Spinal cord (tissue), 10 donors: ENCODE results near the gene CECR2. TPM values are rescaled to one million over a fixed set of nuclear protein-coding genes. Genes with fewer than 3 reads are reported as not detected.
A peak's percentile ranks its signal among the peaks of the same experiment; 100 is the strongest.
"Not testable (repeated sequence)": the region's sequence is repeated elsewhere in the genome, so short reads cannot be mapped to it uniquely, and the experiment has no call there.

Experiments
- DNase-seq, 6 donors: peaks; one replicate each; pipeline versions ENCODE4 v3.0.0 to v3.0.0-alpha.2; 2013 to 2015; ENCODE audit warnings: low spot score in 6 of 6, low read depth in 4 of 6
- H3K27ac ChIP-seq: one replicate; pipeline ENCODE4 v1.5.1; 2013; ENCODE audit warnings: low read depth, low read length, control low read depth
- H3K27me3 ChIP-seq: one replicate; pipeline ENCODE4 v1.6.1; 2013; ENCODE audit warnings: low read length; ENCODE audit not compliant: control insufficient read depth, insufficient read depth
- H3K36me3 ChIP-seq: one replicate; pipeline ENCODE4 v1.6.1; 2013; ENCODE audit warnings: low read length; ENCODE audit not compliant: control insufficient read depth, insufficient read depth
- H3K4me1 ChIP-seq: one replicate; pipeline ENCODE4 v1.6.1; 2013; ENCODE audit warnings: low read length; ENCODE audit not compliant: control insufficient read depth, insufficient read depth
- H3K4me3 ChIP-seq: one replicate; pipeline ENCODE4 v1.5.1; 2013; ENCODE audit warnings: low read depth, low read length, control low read depth
- H3K9me3 ChIP-seq: one replicate; pipeline ENCODE4 v1.6.1; 2013; ENCODE audit warnings: low read length; ENCODE audit not compliant: control insufficient read depth, insufficient read depth
- WGBS: methylation state at CpG from one replicate; pipeline ENCODE4 v1.1.5; 2013; ENCODE audit warnings: missing lambda C conversion rate; ENCODE audit not compliant: insufficient coverage; 5-methylcytosine and 5-hydroxymethylcytosine counted together
- polyA plus RNA-seq, 2 donors: library from polyadenylated mRNA; unstranded; fragments of 120-200 nt; gene quantifications; one replicate each; pipeline ENCODE4 v1.2.1, GENCODE V29; 2013; ENCODE audit not compliant: insufficient read length in 2 of 2
- total RNA-seq, 2 donors: library from RNA; depleted of rRNA in 1 of 2; stranded (reverse); fragments of 120-200 nt in 1 of 2; fragments of >200 nt in 1 of 2; gene quantifications; one replicate each; pipeline versions ENCODE4 v1.2.3 to v1.2.4, GENCODE V29; 2013 to 2014
- donor health status: healthy.

The CECR2 gene
- total and polyA plus RNA-seq, 4 donors, result 5.1 to 17.0 (median 10.8) TPM

DNA sequence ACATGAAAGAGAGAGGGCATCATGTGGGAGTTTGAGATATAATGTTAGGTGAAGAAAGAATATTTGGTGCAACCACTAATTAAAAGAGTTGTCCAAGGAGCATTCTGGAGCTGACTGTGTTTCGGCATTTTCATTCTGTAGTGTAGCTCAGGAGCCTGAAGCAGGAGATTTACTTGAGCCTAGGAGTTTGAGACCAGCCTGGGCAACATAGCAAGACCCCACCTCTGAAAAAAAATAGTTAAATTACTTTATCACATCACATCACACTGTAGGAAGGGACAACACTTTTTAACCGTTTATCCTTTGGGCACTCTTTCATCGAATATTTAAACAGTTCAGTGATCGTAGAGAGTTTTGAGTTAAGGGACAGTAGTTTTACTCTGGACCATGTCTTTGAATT is 143.7 kb downstream of the CECR2 start:
- Histone ChIP-seq H3K36me3 (peaks cover 14% of the 10 kb centered on the region), H3K27ac (no peak overlapping the region), H3K9me3 (no peaks in the 10 kb centered on the region), H3K27me3 (no peaks in the 10 kb centered on the region), H3K4me3 (no peak overlapping the region), H3K4me1 (no peaks in the 10 kb centered on the region)
- WGBS, result no CpG with 5 or more reads among the region's 4 CpGs
- no peak for DNase-seq

DNA sequence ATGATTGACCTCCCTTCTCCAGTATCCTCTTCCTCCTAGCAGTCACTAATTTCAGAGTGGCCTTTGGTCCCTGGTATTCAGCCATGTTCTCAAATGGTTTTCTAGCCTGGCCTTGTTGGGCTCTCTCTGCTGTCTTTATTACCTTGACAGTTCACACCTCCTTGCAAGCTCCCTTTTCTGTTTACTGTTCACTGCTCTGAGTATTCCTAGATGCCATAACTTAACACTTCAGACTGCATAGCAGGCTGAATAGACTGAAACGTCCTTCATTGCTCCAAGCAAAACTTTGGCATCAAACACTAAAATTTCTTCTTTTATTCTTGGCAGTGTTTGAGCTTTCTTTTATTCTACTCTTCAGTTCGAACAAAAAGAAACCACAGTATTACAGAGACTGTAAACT is 144.4 kb downstream of the CECR2 start:
- 57% methylated on average over 1 of the region's 2 CpGs for WGBS

DNA sequence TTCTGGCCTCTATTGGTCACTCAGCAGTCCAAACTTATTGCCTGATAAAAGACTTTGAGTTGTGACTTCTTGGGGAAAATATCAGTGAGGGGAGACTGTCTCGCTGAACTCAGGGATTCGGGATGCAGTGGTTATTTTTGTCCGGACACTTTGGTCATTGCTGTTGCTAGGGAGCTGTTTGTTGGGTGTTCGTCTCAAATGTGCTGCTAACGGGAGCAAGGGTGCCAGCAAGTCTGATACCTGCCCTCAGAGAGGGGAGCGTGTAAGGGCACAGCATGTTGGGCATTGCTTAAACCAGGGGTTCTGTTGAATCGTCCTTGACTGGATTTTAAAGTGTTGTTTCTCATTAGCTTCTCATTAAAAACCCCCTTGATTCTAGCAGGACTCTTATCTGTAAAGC is 144.8 kb downstream of the CECR2 start:
- no peaks in the 10 kb centered on the region for H3K9me3 ChIP-seq
- 89% methylated on average over 4 of the region's 7 CpGs for WGBS
- no peak overlapping the region for H3K4me3 ChIP-seq
- peaks cover 14% of the 10 kb centered on the region for H3K36me3 ChIP-seq
- H3K27ac ChIP-seq, result no peak overlapping the region
- no peak for DNase-seq
- no peaks in the 10 kb centered on the region for H3K27me3 ChIP-seq
- no peaks in the 10 kb centered on the region for H3K4me1 ChIP-seq

More for the DNA sequence above, 144.4 kb downstream of the CECR2 start:
- H3K27ac ChIP-seq, result no peak overlapping the region
- H3K4me1 ChIP-seq, result no peaks in the 10 kb centered on the region
- no peak overlapping the region for H3K4me3 ChIP-seq
- H3K36me3 ChIP-seq, result peaks cover 14% of the 10 kb centered on the region
- DNase-seq, result no peak
- no peaks in the 10 kb centered on the region for H3K27me3 ChIP-seq
- H3K9me3 ChIP-seq, result no peaks in the 10 kb centered on the region

DNA sequence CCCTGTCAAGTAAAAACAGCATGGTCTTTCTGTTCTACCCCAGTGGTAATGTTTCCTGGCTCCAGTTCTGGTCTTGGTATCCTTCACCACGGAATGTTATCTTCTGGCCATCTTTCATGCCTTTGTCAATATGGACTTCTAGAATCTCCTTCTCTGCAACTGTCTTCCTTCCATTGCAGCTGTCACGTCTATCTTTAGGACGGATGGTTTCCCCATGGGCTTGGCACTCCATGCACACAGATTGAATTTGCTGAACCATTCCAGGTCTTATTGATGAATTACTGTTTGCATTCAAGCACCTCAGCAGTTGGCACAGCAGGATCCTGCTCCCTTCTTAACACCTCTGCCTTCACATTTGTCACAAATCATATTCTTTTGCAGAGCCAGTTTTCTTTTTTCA is 149.1 kb downstream of the CECR2 start:
- no peak overlapping the region for H3K27ac ChIP-seq
- DNase-seq, result peak in 1 of 6 donors; percentile 14

GRCh38 chr22:17521971-17522370 is 152.7 kb downstream of the CECR2 start:
- DNase-seq, H3K4me3 ChIP-seq, H3K4me1 ChIP-seq, H3K9me3 ChIP-seq, H3K27me3 ChIP-seq, H3K27ac ChIP-seq: not testable (repeated sequence)
- H3K36me3 ChIP-seq, result peaks cover 17% of the 10 kb centered on the region
- no CpG with 5 or more reads among the region's 1 CpG for WGBS

More for the DNA sequence above, 149.1 kb downstream of the CECR2 start:
- Histone ChIP-seq H3K4me3 (no peak overlapping the region), H3K9me3 (no peaks in the 10 kb centered on the region), H3K4me1 (no peaks in the 10 kb centered on the region), H3K27me3 (no peaks in the 10 kb centered on the region), H3K36me3 (peaks cover 8% of the 10 kb centered on the region)
- WGBS, result 64% methylated on average over 3 of the region's 3 CpGs

- Histone ChIP-seq H3K27me3 (no peaks in the 10 kb centered on the region), H3K9me3 (no peaks in the 10 kb centered on the region), H3K4me3 (no peak overlapping the region), H3K27ac (no peak overlapping the region), H3K36me3 (peaks cover 28% of the 10 kb centered on the region), H3K4me1 (no peaks in the 10 kb centered on the region)
- 97% methylated on average over 7 of the region's 10 CpGs for WGBS
- no peak for DNase-seq
These were observed 154.7 kb downstream of the CECR2 start for GRCh38 chr22:17523925-17524324.

GRCh38 chr22:17536269-17536668 is 167.0 kb downstream of the CECR2 start:
- peak; percentile 17 to 98 (median 52) for DNase-seq
- no peaks in the 10 kb centered on the region for H3K9me3 ChIP-seq
- peaks cover 11% of the 10 kb centered on the region for H3K4me1 ChIP-seq
- 45% methylated on average over 4 of the region's 5 CpGs for WGBS
- no peak overlapping the region for H3K27ac ChIP-seq
- no peaks in the 10 kb centered on the region for H3K27me3 ChIP-seq
- peaks cover 7% of the 10 kb centered on the region for H3K36me3 ChIP-seq
- no peak overlapping the region for H3K4me3 ChIP-seq

DNA sequence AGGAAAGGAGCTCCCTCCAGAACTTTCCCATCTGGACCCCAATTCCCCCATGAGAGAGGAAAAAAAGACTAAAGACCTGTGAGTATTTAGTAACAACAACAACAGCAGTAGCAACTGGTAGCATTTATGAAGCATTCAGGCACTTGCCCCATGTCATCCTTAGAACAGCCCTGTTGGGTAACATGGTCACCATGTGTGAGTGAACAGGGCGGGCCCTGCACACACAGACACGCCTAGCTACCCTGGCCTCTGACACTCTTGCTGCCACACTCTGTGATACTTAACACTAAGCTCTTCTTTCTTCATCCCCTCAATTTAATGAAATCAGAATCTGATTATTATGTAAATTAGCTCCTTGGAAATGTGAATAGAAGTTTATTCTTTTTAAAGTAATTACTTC is 167.9 kb downstream of the CECR2 start:
- Histone ChIP-seq H3K36me3 (peaks cover 13% of the 10 kb centered on the region), H3K4me1 (peaks cover 11% of the 10 kb centered on the region), H3K27me3 (no peaks in the 10 kb centered on the region), H3K4me3 (no peak overlapping the region), H3K27ac (no peak overlapping the region), H3K9me3 (no peaks in the 10 kb centered on the region)
- DNase-seq, result no peak
- WGBS, result no CpG with 5 or more reads among the region's 2 CpGs

DNA sequence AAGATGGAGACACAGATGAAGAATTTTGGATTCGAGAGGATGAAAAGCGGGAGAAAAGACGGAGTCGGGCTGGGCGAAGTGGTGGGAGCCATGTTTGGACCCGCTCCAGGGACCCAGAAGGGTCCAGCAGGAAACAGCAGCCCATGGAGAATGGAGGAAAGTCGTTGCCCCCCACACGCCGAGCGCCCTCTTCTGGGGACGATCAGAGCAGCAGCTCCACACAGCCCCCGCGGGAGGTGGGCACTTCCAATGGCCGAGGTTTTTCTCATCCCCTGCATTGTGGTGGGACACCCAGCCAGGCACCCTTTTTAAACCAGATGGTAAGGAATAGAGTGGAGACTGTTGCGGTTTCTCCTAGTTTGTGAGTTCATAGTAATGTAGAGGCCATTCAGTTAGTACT is 171.2 kb downstream of the CECR2 start:
- Histone ChIP-seq H3K4me3 (no peak overlapping the region), H3K36me3 (peaks cover 32% of the 10 kb centered on the region), H3K27me3 (no peaks in the 10 kb centered on the region), H3K27ac (no peak overlapping the region), H3K4me1 (peaks cover 11% of the 10 kb centered on the region), H3K9me3 (no peaks in the 10 kb centered on the region)
- DNase-seq, result no peak
- 89% methylated on average over 12 of the region's 15 CpGs for WGBS

- no peak for DNase-seq
- WGBS, result 87% methylated on average over 4 of the region's 7 CpGs
- H3K9me3 ChIP-seq, result no peaks in the 10 kb centered on the region
- H3K27me3 ChIP-seq, result no peaks in the 10 kb centered on the region
- no peak overlapping the region for H3K4me3 ChIP-seq
- H3K27ac ChIP-seq, result no peak overlapping the region
- H3K4me1 ChIP-seq, result peaks cover 4% of the 10 kb centered on the region
- H3K36me3 ChIP-seq, result peaks cover 32% of the 10 kb centered on the region
These were observed 172.2 kb downstream of the CECR2 start for GRCh38 chr22:17541476-17541875.
